ENCODE measurements around the gene RNF144B.

The RNF144B gene

GRCh38 chr6:18477301-18477941 is 90.3 kb downstream of the RNF144B start:
- no peak for TF ChIP-seq CTCF (IDR thresholded peaks at IDR 0.05; ENCODE audit: borderline replicate concordance, insufficient read depth, low read depth, low read length)
- H3K4me3 ChIP-seq (ENCODE audit: low read depth, low read length) = no peak overlapping the region

GRCh38 chr6:18478610-18479009 is 91.5 kb downstream of the RNF144B start:
- TF ChIP-seq CTCF (IDR thresholded peaks at IDR 0.05; ENCODE audit: borderline replicate concordance, insufficient read depth, low read depth, low read length) = no peak

GRCh38 chr6:18481870-18482269 is 94.7 kb downstream of the RNF144B start:
- no peak for TF ChIP-seq CTCF (IDR thresholded peaks at IDR 0.05; ENCODE audit: borderline replicate concordance, insufficient read depth, low read depth, low read length)
- no peak overlapping the region for H3K4me3 ChIP-seq (ENCODE audit: low read depth, low read length)

More at GRCh38 chr6:18478610-18479009, 91.5 kb downstream of the RNF144B start:
- H3K4me3 ChIP-seq (ENCODE audit: low read depth, low read length) = no peak overlapping the region

GRCh38 chr6:18485660-18486435 is 98.7 kb downstream of the RNF144B start:
- H3K4me3 ChIP-seq (ENCODE audit: low read depth, low read length) = no peak overlapping the region
- no peak for TF ChIP-seq CTCF (IDR thresholded peaks at IDR 0.05; ENCODE audit: borderline replicate concordance, insufficient read depth, low read depth, low read length)

GRCh38 chr6:18488004-18488403 is 100.9 kb downstream of the RNF144B start:
- TF ChIP-seq CTCF (IDR thresholded peaks at IDR 0.05; ENCODE audit: borderline replicate concordance, insufficient read depth, low read depth, low read length) = no peak

GRCh38 chr6:18488526-18489270 is 101.5 kb downstream of the RNF144B start:
- no peak for TF ChIP-seq CTCF (IDR thresholded peaks at IDR 0.05; ENCODE audit: borderline replicate concordance, insufficient read depth, low read depth, low read length)
- H3K4me3 ChIP-seq (ENCODE audit: low read depth, low read length) = no peak overlapping the region

More at GRCh38 chr6:18488004-18488403, 100.9 kb downstream of the RNF144B start:
- H3K4me3 ChIP-seq (ENCODE audit: low read depth, low read length) = no peak overlapping the region
